Fibroblast of villous mesenchyme (primary cell): ENCODE results near the gene TOX2. TPM values are rescaled to one million over a fixed set of nuclear protein-coding genes. Genes with fewer than 3 reads are reported as not detected.
A peak's percentile ranks its signal among the peaks of the same experiment; 100 is the strongest.

Source experiments
- DNase-seq: peaks from one replicate; pipeline ENCODE4 v3.0.0-alpha.2; 2010; ENCODE audit warnings: low read depth
- H3K4me3 ChIP-seq: 2 replicates; pipeline ENCODE4 v1.5.1; 2011; ENCODE audit warnings: low read depth, mild to moderate bottlenecking, low read length
- total RNA-seq: library from RNA; depleted of rRNA; stranded (reverse); fragments of >200 nt; gene quantifications from 2 replicates; pipeline ENCODE4 v1.2.3, GENCODE V29; 2012
- TF ChIP-seq, protein P1 (sequence below): IDR thresholded peaks from 2 replicates; pipeline ENCODE4 v1.5.1; 2012; ENCODE audit warnings: low read depth, mild to moderate bottlenecking, low read length; ENCODE audit not compliant: insufficient read depth

The TOX2 gene
- total RNA-seq, 1 donor, result 0.43 TPM

DNA sequence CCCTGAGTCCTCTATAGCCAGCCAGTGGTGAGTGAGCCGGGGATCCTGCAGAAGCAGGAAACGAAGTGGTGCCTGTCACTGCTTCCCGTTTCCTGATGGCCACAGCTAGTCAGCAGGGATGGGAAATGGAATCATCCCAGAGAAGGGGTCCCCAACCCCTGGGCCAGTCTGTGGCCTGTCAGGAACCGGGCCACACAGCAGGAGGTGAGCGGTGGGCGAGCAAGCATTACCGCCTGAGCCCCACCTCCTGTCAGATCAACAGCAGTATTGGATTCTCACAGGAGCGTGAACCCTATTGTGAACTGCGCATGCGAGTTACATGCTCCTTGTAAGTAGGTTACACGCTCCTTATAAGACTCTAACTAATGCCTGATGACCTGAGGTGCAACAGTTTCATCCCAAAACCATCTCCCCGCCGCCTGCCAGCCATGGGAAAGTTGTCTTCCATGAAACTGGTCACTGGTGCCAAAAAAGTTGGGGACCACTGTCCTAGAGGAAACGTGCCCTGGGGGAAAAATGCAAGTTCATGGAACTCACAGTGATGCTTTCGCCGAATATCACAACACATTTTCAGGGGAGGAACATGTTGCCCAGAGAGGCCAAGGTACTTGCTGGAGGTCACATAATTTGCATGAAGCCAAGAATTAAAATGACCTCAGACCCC lies 158.5 kb downstream of the TOX2 start:
- no peak for DNase-seq
- H3K4me3 ChIP-seq, result no peak overlapping the region
- TF ChIP-seq, protein P1, sequence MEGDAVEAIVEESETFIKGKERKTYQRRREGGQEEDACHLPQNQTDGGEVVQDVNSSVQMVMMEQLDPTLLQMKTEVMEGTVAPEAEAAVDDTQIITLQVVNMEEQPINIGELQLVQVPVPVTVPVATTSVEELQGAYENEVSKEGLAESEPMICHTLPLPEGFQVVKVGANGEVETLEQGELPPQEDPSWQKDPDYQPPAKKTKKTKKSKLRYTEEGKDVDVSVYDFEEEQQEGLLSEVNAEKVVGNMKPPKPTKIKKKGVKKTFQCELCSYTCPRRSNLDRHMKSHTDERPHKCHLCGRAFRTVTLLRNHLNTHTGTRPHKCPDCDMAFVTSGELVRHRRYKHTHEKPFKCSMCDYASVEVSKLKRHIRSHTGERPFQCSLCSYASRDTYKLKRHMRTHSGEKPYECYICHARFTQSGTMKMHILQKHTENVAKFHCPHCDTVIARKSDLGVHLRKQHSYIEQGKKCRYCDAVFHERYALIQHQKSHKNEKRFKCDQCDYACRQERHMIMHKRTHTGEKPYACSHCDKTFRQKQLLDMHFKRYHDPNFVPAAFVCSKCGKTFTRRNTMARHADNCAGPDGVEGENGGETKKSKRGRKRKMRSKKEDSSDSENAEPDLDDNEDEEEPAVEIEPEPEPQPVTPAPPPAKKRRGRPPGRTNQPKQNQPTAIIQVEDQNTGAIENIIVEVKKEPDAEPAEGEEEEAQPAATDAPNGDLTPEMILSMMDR, result no peak

DNA sequence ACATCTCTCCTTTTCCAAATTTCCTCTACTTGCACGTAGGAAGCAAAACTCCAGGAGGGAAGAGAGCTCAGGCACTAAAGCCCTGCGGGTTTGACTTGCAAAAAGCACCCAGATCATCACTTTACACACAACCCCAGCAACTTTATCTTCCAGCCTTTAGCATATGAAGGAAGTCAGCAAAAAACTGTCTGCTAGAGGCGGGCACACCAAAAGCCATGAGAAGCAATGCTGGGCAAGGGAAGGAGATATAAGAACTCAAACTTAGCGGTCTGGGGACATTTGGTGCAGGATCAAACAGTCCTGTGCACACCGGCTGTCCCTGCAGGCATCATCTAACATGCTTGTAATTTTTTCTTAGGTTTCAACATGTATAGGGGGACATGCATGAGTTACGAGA lies 159.0 kb downstream of the TOX2 start:
- TF ChIP-seq, protein P1, result no peak
- no peak overlapping the region for H3K4me3 ChIP-seq

DNA sequence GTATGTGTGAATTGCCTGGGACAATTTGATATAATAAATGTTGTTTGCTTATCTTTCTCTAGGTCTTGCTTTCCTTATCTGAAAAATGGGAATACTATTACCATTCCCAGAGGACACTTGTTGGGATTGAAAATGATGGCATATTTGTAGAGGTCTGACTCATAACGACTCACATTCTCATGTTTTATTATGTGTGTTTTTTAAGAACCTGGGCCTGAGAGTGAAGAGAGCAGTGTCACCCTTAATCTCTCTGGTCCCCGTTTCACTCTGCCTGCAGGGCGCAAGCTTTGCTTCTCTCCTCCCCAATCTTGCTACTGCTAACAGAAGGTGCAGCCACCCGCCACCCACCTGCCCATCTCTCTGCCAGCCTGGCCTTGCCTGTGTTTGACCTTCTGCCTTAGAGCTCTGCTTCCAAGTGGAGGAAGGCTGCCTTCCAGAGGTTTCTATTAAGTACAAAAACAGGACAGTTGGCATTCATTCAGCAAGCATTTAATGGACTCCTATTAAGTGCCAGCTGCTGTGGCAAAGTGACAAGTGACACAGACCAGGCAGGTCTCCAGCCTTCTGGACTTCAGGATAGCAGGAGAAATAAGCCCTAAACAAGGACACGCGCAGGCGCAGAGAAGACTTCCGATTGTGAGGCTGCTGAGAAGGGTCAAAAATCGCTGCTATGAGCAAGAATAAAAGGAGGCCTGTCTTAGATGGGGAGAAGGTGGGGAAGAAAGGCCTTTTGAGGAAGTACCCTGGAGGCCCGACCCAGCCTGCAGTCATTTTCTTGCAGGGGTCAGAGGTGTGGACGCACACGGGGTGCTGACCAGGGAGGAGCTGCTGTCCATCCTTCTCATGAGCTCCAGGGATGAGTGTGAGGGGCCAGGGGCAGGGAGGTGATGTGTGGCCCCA lies 159.8 kb downstream of the TOX2 start:
- H3K4me3 ChIP-seq, result no peak overlapping the region
- DNase-seq, result peak; percentile 42
- TF ChIP-seq, protein P1, result no peak

More for the DNA sequence above, 159.0 kb downstream of the TOX2 start:
- DNase-seq, result no peak

DNA sequence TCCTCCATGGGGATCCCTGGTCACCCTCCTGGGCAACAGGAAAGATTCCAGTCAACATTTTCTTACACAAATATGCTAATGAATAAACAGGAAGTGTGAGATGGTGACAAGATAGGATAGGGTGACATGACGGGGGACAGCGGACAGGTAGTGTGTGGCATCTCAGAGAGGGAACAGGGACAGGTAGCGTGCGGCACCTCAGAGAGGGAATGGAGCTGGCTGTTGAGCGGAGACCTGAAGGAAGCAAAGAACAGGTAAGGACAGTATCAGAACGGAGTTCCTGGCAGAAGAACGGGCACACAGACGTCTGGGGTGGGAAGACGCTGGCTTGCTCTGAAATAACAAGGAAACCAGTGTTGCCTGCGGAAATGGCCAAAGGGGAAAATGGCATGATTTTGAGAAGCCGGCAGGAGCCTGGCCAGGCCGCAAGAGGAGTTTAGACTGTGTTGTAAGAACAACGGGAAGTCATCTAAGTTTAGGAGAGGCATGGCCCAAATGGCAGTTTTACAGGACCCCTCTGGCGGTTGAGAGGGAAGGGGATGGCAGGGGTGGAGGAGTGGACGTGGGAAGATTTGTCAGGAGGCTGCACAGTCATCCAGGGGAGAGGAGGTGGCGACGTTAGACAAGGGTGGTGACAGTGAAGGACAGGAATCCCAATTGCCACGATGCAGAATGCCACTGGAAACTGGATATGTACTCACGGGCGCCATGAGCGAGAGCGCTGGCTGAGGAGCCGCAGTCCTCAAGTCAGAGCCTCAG lies 160.7 kb downstream of the TOX2 start:
- TF ChIP-seq, protein P1, result no peak
- DNase-seq, result no peak
- no peak overlapping the region for H3K4me3 ChIP-seq

DNA sequence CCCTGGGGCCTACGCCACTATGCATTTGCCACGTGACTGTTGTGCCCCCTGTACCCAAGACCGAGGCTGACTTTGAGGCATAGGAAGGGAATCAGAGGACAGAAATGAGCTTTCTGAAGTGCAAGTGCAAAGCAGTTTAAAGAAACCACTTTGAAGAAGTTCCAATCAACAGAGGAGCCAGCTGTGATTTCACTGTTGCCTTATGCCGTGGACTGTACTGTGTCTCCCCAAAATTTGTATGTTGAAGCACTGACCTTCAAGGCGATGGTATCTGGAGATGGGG lies 161.2 kb downstream of the TOX2 start:
- DNase-seq, result no peak
- TF ChIP-seq, protein P1, result no peak
- no peak overlapping the region for H3K4me3 ChIP-seq

DNA sequence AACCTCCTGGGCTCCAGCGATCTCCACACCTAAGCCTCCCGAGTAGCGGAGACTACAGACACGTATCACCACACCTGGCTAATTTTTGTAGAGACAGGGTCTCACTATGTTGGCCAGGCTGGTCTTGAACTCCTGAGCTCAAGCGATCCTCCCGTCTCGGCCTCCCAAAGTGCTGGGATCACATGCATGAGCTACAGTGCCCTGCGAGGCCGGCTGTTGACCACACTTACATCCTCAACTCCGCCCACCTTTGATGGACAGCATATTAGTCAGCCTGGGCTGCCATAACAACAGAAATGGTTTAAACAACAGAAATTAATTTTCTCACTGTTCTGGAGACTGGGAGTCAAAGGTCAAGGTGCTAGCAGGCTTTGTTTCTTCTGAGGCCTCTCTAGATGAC lies 164.6 kb downstream of the TOX2 start:
- DNase-seq, result no peak
- H3K4me3 ChIP-seq, result no peak overlapping the region
- TF ChIP-seq, protein P1, result no peak
